Gastroesophageal sphincter (tissue), 3 donors: Measurements from ENCODE around the gene GINS2.

Source experiments
- POLR2A ChIP-seq, 2 donors: fragments of 450-650 bp; IDR thresholded peaks; one replicate each; pipeline ENCODE4 v1.6.1; 2017; ENCODE audit warnings: antibody characterized with exemption in 2 of 2, mild to moderate bottlenecking in 2 of 2, moderate library complexity in 1 of 2
- TF ChIP-seq, protein P1 (sequence below), 4 experiments: fragments of 200-600 bp in 2 of 4; fragments of 450-650 bp in 2 of 4; sonication (generic) in 1 of 4; IDR thresholded peaks; one replicate each; pipeline ENCODE4 v1.5.1; 2017 to 2019; ENCODE audit warnings: antibody characterized with exemption in 4 of 4, mild to moderate bottlenecking in 2 of 4, moderate library complexity in 2 of 4

DNA sequence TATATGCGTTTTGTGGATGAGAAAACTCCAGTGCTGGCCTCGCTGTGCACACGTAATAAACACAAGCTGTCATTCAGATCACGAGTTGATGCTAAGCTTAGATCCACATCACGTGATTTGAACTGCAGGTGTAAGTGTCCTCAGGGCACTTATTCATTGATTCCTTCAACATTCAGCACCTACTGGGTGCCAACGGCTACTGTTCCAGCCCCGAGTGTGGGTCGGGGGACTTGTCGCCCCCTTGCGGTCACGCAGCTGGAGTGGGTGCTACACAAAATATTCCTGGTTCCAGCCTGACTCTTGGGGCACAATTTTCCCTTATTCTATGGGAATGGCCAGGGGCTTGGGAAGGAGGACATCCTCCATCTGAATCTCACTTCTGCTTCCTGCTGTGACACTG lies 29.9 kb upstream of the GINS2 start:
- TF ChIP-seq, protein P1, sequence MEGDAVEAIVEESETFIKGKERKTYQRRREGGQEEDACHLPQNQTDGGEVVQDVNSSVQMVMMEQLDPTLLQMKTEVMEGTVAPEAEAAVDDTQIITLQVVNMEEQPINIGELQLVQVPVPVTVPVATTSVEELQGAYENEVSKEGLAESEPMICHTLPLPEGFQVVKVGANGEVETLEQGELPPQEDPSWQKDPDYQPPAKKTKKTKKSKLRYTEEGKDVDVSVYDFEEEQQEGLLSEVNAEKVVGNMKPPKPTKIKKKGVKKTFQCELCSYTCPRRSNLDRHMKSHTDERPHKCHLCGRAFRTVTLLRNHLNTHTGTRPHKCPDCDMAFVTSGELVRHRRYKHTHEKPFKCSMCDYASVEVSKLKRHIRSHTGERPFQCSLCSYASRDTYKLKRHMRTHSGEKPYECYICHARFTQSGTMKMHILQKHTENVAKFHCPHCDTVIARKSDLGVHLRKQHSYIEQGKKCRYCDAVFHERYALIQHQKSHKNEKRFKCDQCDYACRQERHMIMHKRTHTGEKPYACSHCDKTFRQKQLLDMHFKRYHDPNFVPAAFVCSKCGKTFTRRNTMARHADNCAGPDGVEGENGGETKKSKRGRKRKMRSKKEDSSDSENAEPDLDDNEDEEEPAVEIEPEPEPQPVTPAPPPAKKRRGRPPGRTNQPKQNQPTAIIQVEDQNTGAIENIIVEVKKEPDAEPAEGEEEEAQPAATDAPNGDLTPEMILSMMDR (IDR thresholded peaks at IDR 0.05): peak in 3 of 4 experiments; percentile 25 to 48 (median 34)
- TF ChIP-seq POLR2A (IDR thresholded peaks at IDR 0.05): no peak
